ACHN (cell line): ENCODE results near the gene MRPS11.
"Not testable (repeated sequence)": the region's sequence is repeated elsewhere in the genome, so short reads cannot be mapped to it uniquely, and the experiment has no call there.

Source experiments
- DNase-seq: peaks from one replicate; pipeline ENCODE4 v3.0.0-alpha.2; 2015
- in situ Hi-C: cut with HindIII; loops from 2 replicates; pipeline ENCODE4 v1.10.0; 2017; ENCODE audit warnings: low sequenced_read_pairs, low pct_ligation_motif_present, low pct_unique_long_range_greater_than_20kb

Gene MRPS11

DNA sequence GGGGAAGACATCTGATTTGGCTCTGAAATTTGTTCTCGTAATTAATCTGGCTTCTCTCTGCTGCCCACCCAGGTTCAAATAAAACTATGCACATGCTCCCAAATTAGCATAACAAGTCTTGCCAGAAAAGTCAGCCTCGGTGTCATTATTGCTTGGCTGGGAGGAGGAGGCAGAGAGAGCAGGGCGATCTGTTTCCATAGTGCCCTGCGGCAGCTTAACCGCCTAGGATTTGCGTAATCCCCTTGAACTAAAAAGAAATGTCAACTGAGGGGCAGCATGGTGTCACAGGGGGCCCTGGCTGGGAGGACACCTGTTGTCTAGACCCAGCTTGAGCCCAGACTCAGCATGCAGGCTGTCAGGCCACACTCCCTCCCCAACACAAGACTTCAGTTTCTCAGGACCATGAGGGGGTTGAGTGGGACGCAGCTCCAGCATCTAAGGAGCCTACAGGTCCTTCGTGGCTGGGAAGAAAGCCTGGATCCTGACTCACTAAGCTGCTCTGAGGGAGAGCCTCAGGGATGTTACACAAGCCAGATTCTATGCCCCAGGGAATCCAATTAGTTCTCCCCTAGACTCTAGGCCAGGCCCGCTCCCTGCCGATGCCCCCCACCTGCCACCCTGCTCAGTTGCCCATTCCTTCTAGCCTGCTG, 17.3 kb downstream of the MRPS11 start:
- in situ Hi-C loops = no loop called here
- no peak for DNase-seq

DNA sequence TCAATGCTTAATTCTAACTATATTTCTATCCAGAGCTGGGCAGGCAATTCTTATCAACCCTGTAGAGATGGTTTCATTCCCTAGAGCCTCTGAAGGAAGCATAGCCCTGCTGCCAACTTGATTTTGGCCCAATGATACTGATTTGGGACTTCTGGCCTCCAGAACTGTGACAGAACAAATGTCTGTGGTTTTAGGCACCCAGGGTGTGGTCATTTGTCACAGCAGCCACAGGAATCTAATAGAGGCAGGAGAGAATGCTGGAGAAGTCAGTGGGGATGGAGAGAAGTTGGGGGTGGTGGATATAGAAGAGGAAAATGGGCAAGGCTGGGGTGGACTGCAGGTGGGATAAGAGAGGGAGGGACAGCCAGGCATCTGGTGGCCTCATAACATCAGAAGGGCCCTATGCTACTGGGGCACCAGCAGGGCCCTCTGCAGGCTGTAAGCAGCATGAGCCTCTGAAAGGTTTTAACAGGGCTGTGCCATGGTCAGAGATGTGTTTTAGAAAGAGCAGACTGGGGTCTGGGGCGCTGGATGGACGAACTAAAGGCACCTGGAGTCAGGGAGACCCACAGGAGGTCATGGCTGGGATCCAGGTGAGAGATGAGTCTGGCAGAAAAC, 19.8 kb downstream of the MRPS11 start:
- in situ Hi-C loops = no loop called here
- DNase-seq = no peak

DNA sequence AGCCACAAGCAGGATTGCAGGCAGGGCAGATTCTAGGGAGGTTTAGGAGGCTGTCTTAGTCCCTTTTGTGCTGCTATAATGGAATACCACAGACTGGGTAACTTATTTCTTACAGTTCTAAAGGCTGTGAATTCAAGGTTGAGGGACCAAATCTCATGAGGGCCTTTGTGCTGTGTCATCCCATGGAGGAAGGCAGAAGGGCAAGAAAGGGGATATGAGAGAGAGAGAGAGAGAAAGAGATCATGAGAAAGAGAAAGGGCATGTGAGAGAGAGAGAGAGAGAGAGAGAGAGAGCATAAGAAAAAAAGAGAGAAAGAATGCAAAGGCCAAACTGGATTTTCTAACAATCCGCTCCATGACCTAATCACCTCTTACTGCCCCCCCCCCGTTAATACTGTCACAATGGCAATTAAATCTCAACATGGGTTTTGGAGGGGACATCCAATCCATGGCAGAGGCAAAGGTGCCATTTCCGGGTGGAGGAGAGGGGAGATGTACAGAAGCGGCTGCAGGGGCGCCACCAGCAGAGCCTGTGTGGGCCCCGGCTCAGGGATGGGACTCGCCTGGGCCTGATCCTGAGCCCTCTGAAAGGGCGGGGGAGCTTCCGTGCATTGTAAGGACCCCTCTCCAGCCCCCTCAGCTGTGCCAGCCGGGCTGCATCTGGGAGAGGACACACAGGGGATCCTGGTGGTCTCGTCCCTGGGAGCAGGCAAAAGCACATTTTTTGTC, 20.5 kb downstream of the MRPS11 start:
- in situ Hi-C loops = no loop called here
- DNase-seq = no peak

DNA sequence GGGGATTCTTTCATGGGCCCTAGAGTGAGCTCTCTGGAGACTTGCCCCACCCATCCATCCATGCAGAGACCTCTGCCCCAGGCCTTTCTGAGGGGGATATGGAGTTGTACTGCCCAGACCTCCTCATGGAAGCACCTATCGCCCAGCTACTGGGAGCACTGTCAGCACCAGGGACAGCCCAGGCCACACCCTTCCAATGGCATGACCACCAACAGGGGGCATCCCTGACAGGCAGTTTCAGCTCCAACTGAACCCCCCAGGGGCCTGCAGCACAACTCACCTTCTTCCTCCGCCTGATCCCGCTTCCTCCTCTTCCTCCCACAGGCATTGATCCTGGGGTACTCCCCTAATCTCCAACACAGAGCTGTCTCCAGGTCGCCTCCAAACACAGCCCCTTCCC, 21.8 kb downstream of the MRPS11 start:
- in situ Hi-C loops = no loop called here
- no peak for DNase-seq

DNA sequence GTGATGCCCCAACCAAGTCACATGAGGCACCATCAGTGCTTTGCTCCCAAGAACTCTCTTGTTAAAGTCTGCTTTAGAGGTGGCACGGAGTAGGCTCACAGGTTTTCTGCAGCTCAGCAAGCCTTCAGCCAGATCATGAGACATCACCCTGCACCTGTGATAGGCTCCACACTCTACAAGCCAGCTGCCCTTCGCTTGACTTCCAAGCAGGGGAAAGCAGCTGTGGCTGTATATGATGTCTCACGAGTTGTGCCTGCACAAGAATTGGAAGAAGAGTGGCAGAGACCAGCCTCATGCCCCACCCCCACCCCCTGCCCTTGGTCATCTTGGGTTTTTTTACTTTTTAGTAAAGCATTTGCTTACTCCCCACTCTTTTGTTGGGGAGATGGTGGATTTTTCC, 22.5 kb downstream of the MRPS11 start:
- in situ Hi-C loops = no loop called here

DNA sequence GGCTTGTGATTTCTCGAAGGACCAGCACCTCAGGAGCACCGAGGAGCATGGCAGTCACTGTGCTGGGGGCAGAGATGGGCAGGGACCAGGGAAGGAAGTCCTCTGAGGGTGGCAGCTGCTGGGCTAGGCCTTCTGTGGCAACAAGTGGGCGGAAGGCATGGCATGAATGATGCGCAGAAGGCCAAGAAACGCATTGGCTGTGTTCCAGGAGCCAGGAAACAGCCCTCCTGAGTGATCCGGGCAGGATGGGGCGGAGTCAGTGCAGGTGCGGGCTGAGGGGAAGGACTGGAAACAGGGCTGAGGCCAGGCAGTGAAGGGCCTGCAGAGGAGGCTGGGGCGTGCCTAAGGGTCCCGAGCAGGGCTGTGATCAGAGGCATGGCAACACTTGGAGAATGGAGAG, 23.6 kb downstream of the MRPS11 start:
- DNase-seq = no peak
- in situ Hi-C loops = no loop called here

More for the DNA sequence above, 22.5 kb downstream of the MRPS11 start:
- DNase-seq = no peak

DNA sequence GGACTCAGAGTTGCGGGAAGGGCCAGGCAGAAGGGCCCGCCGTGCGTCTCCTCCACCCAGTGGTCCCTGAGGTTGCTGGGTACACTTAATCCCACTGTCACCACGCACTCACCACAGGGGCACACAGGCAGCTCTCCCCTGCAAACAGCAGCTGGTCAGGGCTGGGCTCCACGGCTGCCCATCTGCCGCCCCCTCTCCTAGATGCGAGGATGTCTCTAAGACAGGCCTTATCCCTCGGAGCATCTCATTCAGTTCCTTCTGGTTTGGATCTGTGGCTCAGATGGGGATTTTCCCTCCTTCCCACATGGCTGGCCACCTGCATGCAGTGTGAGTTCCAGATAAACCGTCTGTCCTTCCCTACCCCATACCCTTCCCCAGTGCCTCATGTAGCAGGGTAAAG, 26.3 kb downstream of the MRPS11 start:
- no peak for DNase-seq
- in situ Hi-C loops = no loop called here

DNA sequence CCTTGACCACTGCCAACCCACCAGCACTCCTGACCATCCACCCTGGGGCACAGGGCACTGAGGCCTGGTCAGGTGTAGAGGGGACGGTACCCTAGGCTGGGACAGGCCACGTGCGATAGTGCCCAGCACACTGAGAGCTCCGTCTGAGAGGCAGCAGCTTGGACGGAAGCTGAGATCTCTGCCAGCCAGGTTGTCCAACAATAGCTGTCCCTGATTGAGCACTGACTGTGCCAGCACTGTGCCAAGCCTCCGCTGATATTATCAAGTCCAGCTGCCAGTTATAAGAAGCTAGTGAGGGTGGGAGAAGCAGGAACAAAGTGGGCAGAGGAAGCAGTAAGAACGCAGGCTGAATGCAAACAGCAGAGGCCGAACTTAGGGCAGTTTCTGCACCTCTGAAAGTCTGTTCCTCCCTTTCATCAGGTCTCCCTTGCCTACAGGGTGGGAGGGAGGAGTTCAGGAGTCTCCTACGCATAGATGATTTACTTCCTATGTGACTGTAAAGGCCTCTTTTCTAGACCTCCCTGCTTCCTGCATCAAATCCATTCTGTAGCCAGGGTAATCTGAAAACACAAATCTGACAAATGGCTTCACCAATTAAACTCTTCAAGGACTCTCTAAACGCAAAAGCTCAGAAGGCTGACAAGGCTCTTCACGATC, 29.7 kb downstream of the MRPS11 start:
- in situ Hi-C loops = no loop called here
- DNase-seq = no peak

DNA sequence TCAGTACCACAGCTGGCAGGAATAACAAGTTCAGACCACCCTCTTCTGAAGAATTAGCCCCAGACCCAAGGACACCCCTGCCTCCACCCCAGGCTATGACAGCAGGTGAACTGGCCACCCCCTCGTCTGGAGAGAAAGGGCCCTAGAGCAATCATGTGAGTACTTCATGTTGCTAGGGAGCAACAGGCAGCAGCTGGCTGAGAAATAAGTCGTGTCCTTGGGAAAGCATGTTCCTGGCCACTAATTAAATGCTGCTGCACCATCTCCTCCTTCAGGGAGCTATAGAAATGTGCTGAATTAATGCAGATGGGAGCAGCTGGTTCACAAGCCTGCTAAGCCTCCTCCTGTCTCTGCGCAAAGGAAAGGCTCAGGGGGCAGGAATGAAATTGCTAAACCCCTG, 31.5 kb downstream of the MRPS11 start:
- no peak for DNase-seq
- in situ Hi-C loops = no loop called here

DNA sequence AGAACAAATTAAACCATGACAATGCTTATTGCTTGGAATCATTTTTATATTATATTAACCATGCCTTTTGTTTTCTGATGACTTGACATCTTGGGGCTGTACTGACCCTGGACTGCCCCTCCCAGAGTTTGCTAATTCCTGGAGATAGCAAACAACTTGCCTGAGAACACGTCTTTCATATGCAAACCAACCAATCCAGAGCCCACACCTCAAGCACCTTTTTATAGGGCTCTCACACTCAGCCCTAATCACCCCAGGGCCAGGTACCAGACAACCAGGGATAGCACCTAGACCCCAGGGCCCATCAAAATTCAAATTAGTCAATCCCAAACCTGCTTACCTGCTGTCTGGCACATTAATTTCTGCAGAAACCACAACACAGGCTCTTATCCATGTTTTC, 36.9 kb downstream of the MRPS11 start:
- no peak for DNase-seq
- in situ Hi-C loops = no loop called here

DNA sequence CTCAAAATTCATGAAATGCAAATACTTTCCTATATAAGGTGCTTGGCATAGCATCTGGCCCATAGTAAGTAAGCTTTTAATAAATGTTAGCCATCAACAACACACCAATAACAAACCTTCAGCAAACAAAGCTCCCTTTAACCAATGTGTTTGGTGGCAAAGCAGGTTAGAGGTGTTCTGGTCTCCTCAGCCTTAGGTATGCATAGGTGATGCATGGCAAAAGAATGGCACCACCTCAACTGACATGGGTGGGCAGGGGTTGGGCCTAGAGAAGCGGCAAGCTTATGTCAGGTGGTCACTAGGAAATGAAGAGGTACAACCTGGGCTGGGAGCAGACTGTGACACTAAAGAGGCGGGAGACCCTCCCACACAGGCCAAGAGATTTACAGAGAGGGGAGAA, 38.2 kb downstream of the MRPS11 start:
- in situ Hi-C loops = no loop called here
- DNase-seq = no peak

DNA sequence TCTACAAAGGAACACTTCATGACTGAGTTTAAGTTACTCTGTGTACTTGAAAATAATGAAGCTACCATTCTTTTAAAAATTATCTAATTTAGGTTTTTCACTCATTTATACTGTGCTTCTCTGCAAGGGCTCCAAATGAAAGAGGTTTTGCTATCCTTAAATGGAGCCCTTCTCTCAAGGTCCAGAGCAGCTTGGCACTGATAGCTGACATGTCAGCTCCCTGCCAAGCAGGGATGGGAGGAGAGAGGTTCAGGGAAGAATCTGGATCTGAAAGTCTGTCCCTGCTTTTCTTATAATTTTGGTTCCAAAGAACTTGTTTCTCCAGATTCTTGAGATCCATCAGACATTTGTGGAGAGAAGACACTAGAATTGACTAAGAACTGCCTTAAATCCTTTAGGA, 39.1 kb downstream of the MRPS11 start:
- in situ Hi-C loops = no loop called here
- no peak for DNase-seq

DNA sequence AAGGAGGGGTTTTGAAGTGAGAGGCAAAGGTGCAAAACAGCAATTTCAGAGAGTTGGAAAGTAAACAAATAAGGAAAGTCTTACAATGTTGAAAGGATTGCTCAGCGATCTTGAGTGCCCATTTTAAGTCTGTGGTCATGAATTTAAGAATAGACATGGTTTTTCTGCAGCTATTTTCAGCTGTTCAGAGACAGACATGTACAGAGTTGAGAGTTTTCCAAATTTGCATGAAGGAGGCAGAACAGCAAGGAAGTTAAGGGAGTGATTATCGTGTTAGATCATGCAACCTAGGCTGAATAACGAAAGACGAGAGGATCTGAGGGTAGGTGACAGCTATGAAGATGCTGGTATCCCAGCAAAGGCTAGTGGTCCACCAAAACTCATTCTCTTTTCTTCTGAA, 41.8 kb downstream of the MRPS11 start:
- DNase-seq = no peak
- in situ Hi-C loops = no loop called here

DNA sequence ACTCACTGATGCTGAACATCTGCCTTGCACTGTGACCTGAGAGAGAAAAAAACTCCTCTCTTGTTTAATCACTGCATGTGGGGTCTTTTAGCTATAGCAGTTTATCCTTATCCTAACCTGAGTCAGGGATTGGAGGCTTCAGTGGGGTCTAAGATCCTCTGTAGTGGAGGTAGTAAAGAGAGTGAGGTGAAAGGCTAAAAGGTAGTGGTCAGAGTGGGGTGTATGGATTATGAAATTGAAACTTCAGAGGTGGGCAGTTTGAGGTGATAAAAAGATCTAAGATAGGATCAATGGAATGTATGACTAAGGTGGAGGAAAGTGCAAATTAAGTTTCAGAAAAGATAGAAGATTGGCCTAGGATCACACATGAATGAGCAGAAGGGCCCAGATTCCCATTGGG, 42.5 kb downstream of the MRPS11 start:
- in situ Hi-C loops = no loop called here

DNA sequence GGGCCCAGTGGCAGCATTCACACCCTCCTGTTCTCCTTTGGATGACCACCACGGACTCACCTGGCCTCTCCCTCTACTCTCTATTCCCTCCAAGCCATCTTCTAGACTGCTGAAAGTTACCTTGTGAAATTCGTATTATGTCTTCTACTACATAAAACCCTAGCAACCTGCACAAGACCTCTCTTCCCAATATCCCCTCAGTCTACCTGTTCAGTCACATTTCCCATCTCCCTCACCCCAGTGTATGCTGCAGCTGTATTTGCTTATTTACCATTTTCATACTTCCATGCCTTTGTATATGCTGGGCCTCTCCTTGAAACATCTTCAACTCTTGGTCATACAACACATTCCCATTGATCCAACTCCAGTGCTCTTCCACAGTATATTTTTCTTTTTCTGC, 43.7 kb downstream of the MRPS11 start:
- in situ Hi-C loops = no loop called here
- DNase-seq = no peak

More for the DNA sequence above, 42.5 kb downstream of the MRPS11 start:
- no peak for DNase-seq

DNA sequence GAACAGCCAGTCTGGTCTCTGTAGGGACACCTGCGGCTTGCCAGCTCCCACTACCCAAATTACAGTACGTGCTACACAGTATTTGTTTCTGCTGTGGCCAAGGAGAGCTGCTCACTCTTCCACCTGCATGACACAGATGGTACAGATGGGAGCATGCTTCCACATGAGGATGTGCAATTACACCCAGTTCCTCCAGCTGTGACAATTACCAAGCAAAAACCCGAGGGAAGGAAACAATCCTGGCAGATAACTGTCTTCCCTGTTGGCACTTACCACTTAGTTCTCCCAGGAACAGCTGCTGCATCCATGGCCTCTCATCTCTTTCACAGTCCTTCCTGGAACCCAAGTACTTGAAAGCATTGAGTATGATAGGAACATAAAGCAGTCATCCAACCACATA, 44.6 kb downstream of the MRPS11 start:
- no peak for DNase-seq
- in situ Hi-C loops = no loop called here

DNA sequence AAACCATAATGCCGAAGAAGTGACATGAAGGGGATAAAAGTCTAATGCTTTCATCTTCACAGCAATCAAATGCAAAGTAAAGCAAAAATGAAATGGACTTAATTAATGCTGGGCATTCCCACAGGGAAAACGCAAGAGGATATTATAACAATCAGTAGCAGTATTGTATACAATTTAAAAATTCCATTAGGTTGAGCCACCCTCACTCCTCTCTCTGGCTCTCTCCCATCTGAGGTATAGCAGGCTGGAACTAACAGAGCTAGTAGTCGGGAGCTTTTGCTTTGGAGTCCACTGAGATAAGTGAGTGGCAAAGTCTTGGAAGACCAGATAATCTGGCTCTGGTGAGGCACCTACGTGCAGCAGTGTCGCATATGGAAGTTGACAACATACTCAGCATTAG, 45.1 kb downstream of the MRPS11 start:
- in situ Hi-C loops = no loop called here
- DNase-seq = no peak

DNA sequence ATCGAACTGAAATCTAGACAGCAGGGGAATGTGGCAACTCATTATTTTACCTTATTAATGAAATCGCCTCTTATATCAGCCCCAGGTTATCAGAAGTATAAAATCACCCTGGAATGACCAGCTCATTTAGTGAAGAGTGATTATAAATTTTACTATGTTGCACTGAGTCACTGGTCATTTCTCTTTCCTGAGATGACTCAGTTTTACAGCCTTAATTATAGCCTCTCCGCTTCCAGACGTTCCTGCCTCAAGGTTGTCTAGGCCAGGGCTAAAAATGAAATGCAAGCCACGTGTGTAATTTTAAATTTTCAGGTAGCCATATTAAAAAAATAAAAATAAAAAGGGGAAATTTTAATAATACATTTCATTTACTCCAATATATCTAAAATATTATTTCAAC, 45.7 kb downstream of the MRPS11 start:
- no peak for DNase-seq
- in situ Hi-C loops = no loop called here

DNA sequence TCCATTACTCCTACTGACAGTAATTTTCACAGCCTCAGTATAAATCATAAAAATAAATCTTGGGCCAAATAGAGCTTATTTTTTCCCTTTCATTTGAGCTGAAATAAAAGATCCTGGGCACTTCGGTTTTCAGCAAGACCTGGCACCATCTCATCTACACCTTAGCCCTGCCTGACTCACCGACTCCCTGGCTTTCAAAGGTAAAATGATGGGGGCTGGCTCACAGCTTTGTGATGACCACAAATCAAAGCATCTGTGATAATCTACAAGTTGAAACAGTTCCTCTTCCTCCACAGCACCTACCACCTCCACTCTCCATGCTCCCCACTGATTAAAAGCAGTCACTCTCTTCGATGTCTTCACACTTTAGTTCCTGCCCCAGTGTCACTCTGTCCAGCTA, 51.4 kb downstream of the MRPS11 start:
- in situ Hi-C loops = no loop called here
- DNase-seq = no peak

DNA sequence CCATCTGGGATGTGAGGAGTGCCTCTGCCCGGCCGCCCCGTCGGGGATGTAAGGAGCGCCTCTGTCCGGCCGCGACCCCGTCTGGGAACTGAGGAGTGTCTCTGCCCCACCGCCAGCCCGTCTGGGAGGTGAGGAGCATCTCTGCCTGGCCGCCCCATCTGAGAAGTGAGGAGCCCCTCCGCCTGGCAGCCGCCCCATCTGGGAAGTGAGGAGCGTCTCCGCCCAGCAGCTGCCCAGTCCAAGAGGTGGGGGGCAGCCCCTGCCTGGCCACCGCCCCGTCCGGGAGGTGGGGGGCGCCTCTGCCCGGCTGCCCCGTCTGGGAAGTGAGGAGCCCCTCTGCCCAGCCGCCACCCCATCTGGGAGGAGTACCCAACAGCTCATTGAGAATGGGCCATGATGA, 56.6 kb downstream of the MRPS11 start:
- in situ Hi-C loops, DNase-seq: not testable (repeated sequence)
